ENCODE data around the gene MTAP.
A peak's percentile ranks its signal among the peaks of the same experiment; 100 is the strongest.
"Not testable (repeated sequence)": the region's sequence is repeated elsewhere in the genome, so short reads cannot be mapped to it uniquely, and the experiment has no call there.

Gene MTAP

DNA sequence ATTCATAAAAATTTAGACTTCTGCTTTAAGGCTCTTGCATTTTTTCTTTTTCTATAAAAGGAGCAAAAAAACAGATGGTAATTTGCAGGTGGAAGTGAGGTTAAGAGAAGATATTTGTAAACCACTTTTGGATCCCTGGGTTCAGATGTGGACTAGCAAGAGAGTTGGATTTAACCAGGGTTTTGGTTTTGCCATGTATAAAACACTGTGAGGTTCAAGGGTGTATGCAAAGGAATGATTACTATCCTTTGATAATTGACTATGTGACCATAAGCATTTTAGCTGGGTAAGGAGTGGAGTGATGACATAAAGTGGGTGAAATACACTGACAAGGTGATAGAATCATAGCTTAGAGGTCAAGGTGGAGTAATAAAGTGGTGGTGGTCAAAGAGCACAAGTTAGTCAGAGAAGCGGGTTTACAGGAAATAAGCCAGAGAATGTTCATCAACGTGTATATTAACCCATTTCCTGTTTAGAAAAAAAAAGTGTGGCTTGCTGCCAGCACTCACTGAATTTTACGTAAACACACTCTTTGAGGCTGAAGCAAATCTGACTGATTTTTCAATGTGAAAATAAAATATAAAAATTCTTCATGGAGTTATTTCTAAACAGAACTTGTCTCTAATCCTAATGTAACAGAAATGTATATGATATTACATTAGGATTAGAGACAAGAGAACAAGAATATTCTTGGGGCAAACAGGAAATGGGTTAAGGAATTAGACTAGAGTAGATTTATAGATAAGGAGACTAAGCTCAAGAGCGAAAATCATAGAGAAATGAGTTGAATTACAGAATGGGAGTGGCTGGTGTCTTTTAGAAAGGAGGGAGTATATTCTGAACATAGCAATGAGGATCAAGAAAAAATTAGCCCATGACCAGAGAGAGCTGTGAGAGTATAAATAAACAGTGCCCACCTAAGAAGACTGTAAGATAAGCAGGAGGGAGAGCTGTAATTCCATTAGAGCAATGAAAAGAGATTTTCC is 117.2 kb downstream of the MTAP start:
- peak; percentile 4 for DNase-seq (ENCODE audit: low read depth)

DNA sequence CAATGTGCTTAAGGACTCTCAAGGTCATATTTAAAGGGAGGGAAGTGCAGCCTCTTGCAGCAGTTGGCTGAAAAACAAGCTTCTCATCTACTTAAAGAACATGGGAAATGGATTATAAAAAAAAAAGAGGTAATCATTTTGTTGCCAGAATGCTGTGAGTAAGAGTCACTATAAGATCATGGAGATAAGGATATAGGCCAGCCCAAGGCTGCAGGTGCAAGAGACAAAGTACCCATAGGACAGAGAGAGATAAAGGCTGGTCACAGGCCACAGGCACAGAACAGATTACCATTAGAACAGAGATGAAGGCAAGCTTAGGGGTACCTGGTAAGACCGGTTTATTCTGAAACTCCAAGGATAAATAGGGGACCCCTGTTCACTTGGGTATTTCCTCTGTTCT is 121.3 kb downstream of the MTAP start:
- no peak for DNase-seq (ENCODE audit: low read depth)

DNA sequence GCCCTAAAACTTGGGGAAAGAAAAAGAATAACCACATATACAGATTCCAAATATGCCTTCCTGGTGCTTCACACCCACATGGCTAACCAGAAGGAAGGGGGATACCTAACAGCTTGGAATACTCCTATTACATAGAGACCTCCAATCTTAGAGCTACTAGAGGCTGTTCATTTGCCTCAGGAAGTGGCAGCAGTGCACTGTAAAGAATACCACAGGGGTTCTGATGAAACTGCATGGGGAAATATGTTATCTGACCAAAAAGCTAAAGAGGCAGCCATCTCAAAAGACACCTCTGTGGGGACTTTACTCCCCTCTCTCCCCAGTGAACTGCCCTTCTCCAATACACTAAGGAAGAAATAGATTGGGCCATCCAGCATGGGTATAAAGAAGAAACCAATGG is 125.3 kb downstream of the MTAP start:
- no peak for DNase-seq (ENCODE audit: low read depth)

DNA sequence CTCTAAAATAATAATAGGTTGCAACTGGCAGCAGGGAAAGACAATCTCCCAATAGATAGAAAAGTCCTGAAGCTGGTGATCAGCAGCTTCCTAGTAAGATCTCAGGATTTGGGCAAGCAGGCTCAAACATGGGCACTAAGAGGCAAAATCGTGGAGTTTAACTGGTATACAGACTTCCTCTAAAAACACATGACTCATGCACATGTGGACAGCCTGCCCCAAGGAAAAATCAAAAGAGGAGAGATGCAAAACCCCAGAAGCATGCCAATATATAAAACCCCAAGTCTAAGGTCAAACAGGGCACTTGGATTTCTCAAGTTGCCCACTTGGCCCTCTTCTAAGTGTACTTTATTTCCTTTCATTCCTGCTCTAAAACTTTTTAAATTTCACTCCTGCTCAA is 129.0 kb downstream of the MTAP start:
- no peak for DNase-seq (ENCODE audit: low read depth)

DNA sequence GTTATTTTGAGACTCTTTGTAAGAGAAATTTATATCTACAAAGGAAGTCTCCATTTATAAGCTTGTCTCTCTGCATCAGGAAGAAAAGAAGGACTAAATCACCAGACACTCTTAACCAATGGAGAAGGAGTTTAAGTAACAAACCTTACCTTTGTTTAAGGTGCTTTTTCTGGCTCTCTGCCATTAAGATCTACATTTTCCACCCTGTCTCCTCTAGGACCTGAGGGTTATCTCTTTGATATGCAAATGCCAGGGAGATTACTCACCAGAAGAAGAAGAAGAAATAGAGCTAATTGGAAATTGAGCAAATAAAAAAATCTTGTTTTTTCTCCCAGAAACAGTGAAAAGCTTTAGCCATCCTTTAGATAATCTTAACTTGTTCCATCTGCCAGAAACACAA is 130.8 kb downstream of the MTAP start:
- DNase-seq (ENCODE audit: low read depth) = no peak

DNA sequence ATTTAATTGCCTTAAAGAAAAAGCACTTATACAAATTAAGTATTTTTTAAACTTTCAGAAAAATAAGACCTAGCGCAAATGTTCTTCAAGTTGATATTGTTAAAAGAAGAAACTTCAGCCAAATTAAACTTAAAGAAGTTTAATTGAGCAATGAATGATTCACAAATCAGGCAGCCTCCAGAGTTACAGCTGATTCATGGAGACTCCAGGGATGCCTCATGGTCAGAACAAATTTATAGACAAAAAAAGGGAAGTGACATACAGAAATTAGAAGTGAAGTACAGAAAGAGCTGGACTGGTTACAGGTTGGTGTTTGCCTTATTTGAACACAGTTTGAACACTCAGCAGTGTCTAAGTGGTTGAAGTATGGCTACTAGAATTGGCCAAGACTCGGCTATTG is 131.4 kb downstream of the MTAP start:
- DNase-seq (ENCODE audit: low read depth) = no peak

DNA sequence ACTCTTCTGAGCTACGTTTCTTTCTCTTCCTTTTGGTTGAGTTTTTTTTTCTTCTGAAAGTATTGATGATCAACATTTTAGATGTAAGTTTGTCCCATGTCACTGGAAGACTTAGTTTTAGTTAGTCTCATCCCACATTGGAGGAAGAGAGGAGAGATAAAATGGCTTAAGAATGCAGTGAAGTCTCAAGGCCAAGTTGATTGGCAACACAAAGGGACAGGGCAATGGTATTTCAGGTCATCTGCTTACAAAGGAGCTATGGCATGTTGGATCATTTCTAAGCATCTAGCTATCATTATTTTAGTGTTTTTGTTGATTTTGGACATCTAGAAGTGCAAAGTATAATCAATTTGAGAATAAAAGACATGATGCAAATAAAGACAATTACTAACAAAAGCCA is 133.2 kb downstream of the MTAP start:
- DNase-seq (ENCODE audit: low read depth) = no peak

DNA sequence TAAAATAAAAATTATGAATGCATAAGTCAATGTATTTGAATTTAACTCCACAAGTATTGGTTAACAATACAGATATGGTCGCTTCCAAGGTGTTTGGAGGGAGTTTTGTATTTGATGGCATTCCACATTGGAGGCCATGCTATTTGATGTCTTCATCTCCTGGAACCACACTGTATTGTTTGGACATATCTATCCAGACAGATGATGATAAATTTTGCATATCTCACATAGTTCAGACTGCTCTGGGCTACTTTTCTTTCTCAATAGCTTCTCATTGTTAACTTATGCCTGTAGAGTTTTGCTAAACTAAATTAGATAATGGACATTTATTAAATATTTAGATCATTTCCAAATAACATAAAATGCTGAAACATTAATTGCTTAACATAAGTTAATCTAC is 133.7 kb downstream of the MTAP start:
- no peak for DNase-seq (ENCODE audit: low read depth)

DNA sequence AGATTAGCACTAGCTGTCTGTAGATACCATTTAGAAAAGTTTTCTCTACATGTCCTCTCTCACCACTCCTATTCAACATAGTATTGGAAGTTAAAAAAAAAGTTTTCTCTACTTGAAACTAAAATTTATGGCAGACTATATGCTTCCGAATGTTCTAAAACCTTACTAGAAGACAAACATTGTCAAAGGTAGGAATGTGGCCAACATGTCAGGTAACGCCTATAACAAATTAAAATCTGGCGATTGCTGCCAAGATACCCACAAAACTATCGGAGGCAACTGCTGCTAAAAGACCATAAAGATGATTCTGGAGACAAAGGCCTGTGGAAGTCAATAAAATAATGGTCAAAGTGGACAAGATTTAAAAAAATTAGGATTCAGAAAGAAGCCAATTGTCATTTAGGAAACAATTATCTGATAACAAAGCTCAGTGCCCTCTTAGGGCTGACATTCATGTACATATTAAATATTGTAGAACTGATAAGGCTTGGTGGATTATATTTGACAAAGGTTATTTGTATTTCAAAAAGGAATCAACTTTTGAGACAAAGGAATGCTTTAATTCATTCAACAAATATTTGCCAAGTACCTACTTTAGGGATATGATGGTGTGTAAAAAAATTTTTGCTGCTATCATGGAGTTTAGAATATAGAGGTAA is 139.0 kb downstream of the MTAP start:
- DNase-seq (ENCODE audit: low read depth) = no peak

DNA sequence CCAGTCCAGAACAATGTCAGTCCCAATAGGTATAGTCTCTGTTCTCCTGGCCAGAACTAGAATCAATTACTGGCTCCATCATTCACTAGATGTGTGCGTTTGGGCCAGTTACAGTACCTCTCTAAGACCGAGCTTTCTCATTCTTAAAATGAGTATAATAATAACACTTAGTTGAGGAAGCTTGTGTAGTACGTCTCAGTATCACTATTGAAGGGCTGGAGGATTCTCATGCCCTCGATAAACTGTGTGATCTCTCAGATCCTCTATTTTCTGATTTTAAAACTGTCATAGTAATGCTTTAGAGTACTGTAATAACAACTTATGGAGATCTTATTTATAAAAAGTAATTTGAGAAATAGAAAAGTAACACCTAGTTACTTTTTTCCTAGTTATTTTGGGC is 141.0 kb downstream of the MTAP start:
- no peak for DNase-seq (ENCODE audit: low read depth)

DNA sequence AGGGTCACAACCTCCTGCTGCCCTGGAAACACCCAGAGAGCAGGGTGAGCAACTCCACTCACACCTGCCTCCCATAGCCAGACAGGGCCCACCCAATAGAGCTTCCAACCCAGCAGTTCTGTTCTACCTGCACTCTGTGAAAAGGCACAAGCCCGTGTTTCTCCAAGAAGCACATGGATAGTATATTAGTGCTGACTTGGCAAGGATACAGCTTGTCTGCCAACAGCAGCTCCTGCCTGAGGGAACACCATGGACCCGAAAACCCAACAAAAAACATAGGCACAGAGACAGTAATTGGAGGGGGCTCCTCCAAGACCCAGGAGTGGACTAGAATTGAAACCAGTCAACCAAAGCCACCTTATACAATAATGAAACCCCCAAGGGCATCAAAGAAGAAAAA is 143.2 kb downstream of the MTAP start:
- no peak for DNase-seq (ENCODE audit: low read depth)

DNA sequence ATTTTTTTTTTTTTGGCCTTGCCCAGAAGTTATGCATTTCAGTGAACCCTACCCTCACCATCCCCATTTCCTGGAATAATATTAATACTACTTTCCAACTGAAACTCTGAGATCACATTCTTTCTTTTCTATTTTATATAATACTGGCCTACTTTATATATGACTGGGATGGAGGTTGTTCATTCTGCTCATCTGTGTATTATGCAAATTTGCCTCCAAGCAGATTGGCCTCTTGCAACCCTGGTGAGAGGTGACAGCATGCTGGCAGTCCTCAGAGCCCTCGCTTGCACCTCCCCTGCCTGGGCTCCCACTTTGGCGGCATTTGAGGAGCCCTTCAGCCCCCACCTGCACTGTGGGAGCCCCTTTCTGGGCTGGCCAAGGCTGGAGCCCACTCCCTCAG is 156.4 kb downstream of the MTAP start:
- no peak for DNase-seq (ENCODE audit: low read depth)

DNA sequence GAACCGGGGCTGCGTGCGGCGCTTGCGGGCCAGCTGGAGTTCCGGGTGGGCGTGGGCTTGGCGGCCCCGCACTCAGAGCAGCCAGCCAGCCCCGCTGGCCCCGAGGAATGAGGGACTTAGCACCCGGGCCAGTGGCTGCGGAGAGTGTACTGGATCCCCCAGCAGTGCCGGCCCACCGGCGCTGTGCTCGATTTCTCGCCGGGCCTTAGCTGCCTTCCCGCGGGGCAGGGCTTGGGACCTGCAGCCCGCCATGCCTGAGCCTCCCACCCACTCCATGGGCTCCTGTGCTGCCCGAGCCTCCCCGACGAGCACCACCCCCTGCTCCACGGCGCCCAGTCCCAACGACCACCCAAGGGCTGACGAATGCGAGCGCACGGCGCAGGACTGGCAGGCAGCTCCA is 156.8 kb downstream of the MTAP start:
- not testable (repeated sequence) for DNase-seq (ENCODE audit: low read depth)

DNA sequence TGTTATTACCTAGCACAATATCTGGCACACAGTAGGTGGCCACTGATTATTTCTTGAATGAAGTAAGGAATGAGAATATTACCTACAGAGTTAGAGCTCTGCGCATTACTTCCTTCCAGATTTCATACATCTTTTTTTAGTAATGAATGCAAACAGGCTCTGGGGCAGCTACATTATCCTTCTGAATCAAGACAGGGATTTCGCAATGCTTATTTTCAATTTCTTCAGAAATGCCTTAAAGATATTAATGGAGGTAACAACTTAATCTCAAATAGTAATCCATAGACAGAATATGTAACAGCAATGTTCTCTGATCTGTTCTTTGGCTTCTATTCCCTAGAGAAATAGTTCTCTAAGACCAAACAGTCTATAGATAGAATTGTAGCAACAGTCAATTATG is 159.1 kb downstream of the MTAP start:
- no peak for DNase-seq (ENCODE audit: low read depth)

DNA sequence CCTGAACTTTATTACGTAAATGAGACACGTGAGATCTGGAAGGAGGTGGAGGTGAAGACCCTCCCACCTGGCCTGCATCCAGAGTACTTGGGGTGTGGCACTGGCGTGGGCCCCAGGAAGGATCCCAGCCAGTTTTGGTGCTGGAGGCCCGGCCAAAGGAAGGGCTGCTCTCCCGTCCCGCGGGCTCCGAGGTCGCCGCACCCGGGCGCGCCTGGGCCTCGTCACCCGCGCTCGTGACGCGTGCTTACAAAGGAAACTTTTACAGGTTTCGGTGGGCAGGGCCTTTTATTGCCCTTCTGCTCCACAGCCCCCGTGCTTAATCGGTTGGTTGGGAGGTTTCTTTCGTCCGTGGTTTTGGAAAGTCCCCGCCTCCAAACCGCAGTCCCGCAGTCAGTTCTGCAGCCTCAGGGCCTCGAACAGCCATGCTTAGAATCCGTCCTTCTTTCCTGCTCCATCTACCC is 162.5 kb downstream of the MTAP start:
- DNase-seq (ENCODE audit: low read depth) = peak; percentile 59

DNA sequence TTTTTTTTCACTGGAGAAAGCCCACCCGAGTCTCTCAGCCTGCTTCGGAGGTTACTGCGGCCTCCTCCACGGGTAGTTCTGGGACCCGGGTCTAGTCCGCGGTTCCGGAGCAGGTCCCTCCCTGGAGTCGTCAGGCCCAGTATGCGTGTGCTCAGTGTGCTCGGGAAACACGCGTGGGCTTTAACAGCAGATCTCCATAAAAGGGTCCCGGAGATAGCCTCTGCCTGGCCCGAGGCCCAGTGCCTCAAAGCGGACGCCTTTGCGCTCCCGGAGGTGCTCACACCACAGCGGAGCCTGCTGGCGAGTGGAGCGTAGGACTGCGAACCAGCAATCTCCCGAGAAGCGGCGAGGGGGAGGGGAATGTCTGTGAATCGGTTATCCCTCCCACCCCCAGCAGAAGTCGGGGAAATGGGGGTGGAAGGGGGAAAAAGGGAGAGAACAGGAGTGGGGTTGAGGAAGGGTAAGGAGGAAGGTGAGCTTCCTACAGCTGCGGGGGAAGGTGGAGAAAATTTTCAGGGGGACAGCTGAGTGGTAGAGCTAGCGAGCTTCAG is 163.0 kb downstream of the MTAP start:
- no peak for DNase-seq (ENCODE audit: low read depth)

DNA sequence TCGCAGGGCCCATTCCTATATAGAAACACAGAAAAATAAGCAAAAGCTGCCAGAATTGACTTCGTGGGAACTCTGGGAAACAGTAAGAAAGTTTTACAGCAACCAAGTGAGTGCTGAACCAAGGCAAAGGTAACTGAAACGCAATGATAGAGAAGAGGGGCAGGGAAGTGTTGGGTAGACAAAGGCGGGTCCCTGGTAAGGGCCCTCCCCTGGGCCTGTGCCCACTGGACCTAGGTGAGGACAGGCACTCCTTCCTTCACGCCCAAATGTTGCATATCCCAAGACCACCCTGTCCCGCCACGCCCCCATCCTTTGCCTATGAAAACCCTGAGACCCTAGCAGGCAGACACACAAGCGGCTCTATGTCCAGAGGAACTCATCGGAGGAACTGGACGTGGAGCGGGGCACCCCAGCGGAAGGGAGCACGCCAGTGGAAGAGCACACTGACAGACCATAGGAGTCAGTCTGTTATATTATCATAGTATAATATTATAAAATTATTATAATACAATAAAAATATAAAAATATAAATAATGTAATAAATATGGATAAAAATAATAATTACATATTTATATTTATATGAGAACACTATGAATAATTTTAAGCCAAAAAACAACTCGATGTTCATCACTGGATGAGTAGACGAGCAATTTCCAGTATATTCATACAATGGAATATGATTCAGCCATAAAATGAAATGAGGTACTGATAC is 163.9 kb downstream of the MTAP start:
- no peak for DNase-seq (ENCODE audit: low read depth)

DNA sequence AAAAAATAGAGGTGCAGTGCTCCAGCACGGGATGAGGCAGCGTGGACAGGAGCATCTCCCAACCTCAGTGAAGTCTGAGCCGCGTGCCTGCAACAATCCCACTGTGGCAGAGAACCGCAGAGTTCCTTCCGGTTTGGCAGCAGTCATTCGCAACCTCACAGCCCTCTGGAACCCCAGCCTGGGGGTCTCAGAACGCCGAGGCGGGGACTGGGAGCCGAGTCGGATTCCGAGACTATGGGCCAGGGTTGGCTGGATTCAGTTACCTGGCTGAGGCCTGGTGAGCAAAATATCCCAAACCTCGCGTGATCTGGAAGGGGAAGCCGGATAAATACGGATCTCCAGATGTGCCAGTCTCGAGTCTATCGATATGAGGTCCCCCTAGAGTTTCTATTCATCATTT is 164.7 kb downstream of the MTAP start:
- no peak for DNase-seq (ENCODE audit: low read depth)

DNA sequence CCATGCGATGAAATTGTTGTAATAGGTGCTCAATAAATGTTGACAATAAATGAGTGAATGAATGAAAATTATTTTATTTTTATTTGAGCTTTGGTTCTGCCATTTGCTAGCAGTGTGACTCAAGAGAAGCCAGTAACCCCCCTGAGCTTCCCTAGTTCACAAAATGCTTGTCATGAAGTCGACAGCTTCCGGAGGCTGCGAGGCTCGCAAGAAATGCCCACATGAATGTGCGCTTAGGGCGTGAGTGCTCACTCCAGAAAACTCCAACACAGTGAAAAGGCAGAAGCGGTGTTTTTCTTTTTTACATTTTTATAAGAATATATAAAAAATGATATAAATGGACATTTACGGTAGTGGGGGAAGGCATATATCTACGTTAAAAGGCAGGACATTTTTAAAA is 165.3 kb downstream of the MTAP start:
- no peak for DNase-seq (ENCODE audit: low read depth)

DNA sequence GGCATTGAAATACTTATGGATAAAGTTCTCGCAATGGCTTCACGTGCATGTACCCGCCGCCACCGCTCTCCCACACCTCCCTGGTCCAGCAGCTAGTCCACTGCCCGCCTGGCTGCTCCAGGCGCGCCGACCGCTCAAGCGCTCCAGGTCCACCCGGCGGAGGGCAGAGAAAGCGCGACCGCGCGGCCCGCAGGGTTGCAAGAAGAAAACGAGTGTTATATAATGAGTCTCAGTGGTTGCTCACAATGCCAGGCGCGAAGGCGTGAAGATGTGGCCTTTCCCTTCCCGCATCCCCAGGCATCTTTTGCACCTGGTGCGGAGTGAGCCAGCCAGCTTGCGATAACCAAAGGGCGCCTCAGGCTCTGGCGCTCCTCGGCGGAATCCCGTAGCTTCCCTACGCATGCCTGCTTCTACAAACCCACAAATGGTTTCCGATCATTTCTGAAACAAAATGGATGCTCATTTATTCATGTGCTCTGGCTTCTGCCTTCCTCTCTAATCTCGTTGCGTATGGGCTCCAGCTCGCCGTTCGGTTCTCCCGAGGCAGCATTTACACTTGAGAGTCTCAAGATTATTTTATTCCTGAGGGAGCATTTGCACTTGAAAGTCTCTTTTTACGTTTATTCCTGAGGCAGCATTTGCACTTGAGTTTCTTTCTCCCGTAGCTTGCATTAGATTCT is 166.0 kb downstream of the MTAP start:
- no peak for DNase-seq (ENCODE audit: low read depth)

DNA sequence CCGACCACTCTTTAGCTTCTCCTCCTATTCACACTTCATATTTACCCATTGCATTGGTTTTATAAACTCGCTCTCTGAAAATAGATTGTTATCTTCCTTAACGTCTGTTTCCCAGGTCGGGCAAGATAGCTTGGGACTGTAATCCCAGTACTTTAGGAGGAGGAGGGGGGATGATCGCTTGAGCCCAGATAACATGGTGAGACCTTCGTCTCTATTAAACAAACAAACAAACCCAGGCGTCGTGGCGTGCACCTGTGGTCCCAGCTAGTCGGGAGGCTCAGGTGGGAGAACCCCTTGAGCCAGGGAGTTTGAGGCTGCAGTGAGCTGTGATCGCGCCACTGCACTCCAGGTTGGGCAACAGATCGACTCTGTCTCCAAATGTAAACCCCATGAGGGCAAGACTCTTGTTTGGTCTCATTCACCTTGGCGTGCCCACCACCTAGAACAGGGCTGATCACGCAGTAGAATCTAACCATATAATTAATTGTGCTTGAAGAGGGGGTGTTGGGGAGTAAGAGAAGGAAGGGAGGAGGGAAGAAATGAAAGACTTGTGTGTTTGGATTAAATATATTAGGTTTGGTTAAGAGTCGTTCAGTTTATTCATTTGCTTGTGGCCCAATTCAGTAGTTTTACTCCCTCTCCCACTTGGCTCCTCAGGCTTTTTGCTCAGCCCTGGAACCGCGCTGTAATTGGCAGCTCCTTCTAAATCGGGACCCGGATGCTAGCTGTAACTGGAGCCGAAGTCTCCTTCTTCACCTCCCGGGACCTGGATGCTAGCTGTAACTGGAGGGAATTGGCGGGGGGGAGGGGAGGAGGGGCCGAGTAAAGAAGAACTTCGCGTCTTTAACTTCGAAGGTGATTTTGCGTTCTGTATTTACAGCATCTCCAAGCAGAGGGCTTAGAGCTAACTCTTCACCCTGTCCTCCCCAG is 166.8 kb downstream of the MTAP start:
- no peak for DNase-seq (ENCODE audit: low read depth)
